Right lobe of liver (tissue), 4 donors: ENCODE data around the gene TP53RK.

Experiments
- POLR2A ChIP-seq: fragments of 450-650 bp; IDR thresholded peaks from one replicate; pipeline ENCODE4 v1.6.1; 2017; ENCODE audit warnings: antibody characterized with exemption, mild to moderate bottlenecking
- TF ChIP-seq, protein P1 (sequence below), 4 donors: fragments of 200-600 bp in 3 of 4; fragments of 450-650 bp in 1 of 4; IDR thresholded peaks; one replicate each; pipeline versions ENCODE4 v1.5.1 to v1.8.0; 2016 to 2022; ENCODE audit warnings: antibody characterized with exemption in 4 of 4, mild to moderate bottlenecking in 2 of 4
- donor health status: DM: no; HTN: no; CAD: no.
- donor health status: DM: no; HTN: no; CAD: no.
- donor health status: DM: no; HTN: yes; CAD: no.

DNA sequence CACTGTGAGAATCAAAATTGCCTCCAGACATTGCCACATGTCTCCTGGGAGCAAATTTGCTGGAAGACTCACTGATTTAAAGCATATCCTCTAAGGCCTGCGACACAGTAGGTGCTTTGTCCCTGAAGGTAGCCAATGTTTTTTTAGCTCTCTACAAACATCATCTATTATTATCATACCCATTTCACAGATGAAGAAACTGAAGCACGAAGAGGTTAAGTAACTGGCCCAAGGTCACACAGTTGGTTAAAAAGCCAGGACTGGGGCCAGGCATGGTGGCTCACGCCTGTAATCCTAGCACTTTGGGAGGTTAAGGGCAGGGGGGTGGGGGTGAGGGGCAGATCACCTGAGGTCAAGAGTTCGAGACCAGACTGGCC, 50.4 kb downstream of the TP53RK start:
- TF ChIP-seq POLR2A: no peak
- TF ChIP-seq, protein P1, sequence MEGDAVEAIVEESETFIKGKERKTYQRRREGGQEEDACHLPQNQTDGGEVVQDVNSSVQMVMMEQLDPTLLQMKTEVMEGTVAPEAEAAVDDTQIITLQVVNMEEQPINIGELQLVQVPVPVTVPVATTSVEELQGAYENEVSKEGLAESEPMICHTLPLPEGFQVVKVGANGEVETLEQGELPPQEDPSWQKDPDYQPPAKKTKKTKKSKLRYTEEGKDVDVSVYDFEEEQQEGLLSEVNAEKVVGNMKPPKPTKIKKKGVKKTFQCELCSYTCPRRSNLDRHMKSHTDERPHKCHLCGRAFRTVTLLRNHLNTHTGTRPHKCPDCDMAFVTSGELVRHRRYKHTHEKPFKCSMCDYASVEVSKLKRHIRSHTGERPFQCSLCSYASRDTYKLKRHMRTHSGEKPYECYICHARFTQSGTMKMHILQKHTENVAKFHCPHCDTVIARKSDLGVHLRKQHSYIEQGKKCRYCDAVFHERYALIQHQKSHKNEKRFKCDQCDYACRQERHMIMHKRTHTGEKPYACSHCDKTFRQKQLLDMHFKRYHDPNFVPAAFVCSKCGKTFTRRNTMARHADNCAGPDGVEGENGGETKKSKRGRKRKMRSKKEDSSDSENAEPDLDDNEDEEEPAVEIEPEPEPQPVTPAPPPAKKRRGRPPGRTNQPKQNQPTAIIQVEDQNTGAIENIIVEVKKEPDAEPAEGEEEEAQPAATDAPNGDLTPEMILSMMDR (IDR thresholded peaks at IDR 0.05): no peak
